Astrocyte (in vitro differentiated cells and primary cell): Measurements from ENCODE around the gene PTPN14. TPM values are rescaled to one million over a fixed set of nuclear protein-coding genes. Genes with fewer than 3 reads are reported as not detected.

Experiments
- DNase-seq: peaks from one replicate; pipeline ENCODE4 v3.0.0-alpha.2; 2010; ENCODE audit warnings: low read depth
- FAIRE-seq: peaks from 2 replicates; lab custom pipeline; 2011; peaks lifted over from hg19 to GRCh38; lab: Jason Lieb, UNC
- H2AFZ ChIP-seq: 2 replicates; pipeline ENCODE4 v1.6.0; 2012; ENCODE audit warnings: low read depth, low read length, inconsistent platforms
- H3K27ac ChIP-seq: 2 replicates; pipeline ENCODE4 v1.5.1; 2011; ENCODE audit warnings: low read depth, low read length, inconsistent platforms
- H3K27me3 ChIP-seq: 2 replicates; pipeline ENCODE4 v1.6.0; 2011; ENCODE audit warnings: low read length, inconsistent platforms; ENCODE audit not compliant: insufficient read depth
- H3K36me3 ChIP-seq: 2 replicates; pipeline ENCODE4 v1.5.1; 2011; ENCODE audit warnings: low read length, inconsistent platforms; ENCODE audit not compliant: insufficient read depth
- H3K4me1 ChIP-seq: 2 replicates; pipeline ENCODE4 v1.5.1; 2011; ENCODE audit warnings: low read length, inconsistent platforms; ENCODE audit not compliant: insufficient read depth
- H3K4me2 ChIP-seq: 2 replicates; pipeline ENCODE4 v1.6.0; 2012; ENCODE audit warnings: low read length, inconsistent platforms
- H3K4me3 ChIP-seq: 2 replicates; pipeline ENCODE4 v1.5.1; 2011; ENCODE audit warnings: low read depth, mild to moderate bottlenecking, low read length, inconsistent platforms; ENCODE audit not compliant: insufficient read depth
- H3K79me2 ChIP-seq: 2 replicates; pipeline ENCODE4 v1.6.0; 2012; ENCODE audit warnings: mild to moderate bottlenecking, low read length, inconsistent platforms; ENCODE audit not compliant: insufficient read depth
- H3K9ac ChIP-seq: 2 replicates; pipeline ENCODE4 v1.6.0; 2012; ENCODE audit warnings: mild to moderate bottlenecking, low read length, inconsistent platforms
- H3K9me3 ChIP-seq: 2 replicates; pipeline ENCODE4 v1.5.1; 2012; ENCODE audit warnings: low read depth, mild to moderate bottlenecking, low read length, inconsistent platforms; ENCODE audit not compliant: insufficient read depth
- H4K20me1 ChIP-seq: 2 replicates; pipeline ENCODE4 v1.6.0; 2012; ENCODE audit warnings: low read length, inconsistent platforms; ENCODE audit not compliant: insufficient read depth
- H3K27ac Mint-ChIP-seq: one replicate; pipeline ENCODE4 v1.8.0; 2021; ENCODE audit warnings: mild to moderate bottlenecking, mixed read lengths; ENCODE audit not compliant: unreplicated experiment
- H3K27me3 Mint-ChIP-seq: one replicate; pipeline ENCODE4 v1.8.0; 2021; ENCODE audit warnings: low read depth, mixed read lengths; ENCODE audit not compliant: unreplicated experiment
- H3K36me3 Mint-ChIP-seq: one replicate; pipeline ENCODE4 v1.8.0; 2021; ENCODE audit warnings: low read depth, mixed read lengths; ENCODE audit not compliant: unreplicated experiment
- H3K4me1 Mint-ChIP-seq: one replicate; pipeline ENCODE4 v1.8.0; 2021; ENCODE audit warnings: low read depth, mixed read lengths; ENCODE audit not compliant: unreplicated experiment
- H3K4me3 Mint-ChIP-seq: one replicate; pipeline ENCODE4 v1.8.0; 2021; ENCODE audit warnings: mild to moderate bottlenecking, moderate library complexity, mixed read lengths; ENCODE audit not compliant: unreplicated experiment
- H3K9me3 Mint-ChIP-seq: one replicate; pipeline ENCODE4 v1.8.0; 2021; ENCODE audit warnings: mild to moderate bottlenecking, mixed read lengths; ENCODE audit not compliant: unreplicated experiment
- CTCF ChIP-seq: IDR thresholded peaks from 2 replicates; pipeline ENCODE4 v1.5.1; 2011; ENCODE audit warnings: low read depth, mild to moderate bottlenecking, inconsistent platforms, low read length, moderate library complexity; ENCODE audit not compliant: insufficient read depth
- EZH2 ChIP-seq: IDR thresholded peaks from 2 replicates; pipeline ENCODE4 v1.6.1; 2012; ENCODE audit warnings: mild to moderate bottlenecking, low read length, inconsistent platforms; ENCODE audit not compliant: insufficient read depth
- total RNA-seq: library from RNA; stranded (reverse); gene quantifications from 2 replicates; pipeline ENCODE4 v1.2.1, GENCODE V29; 2021

Gene PTPN14
- total RNA-seq, 1 donor from 2014 or later: 177 TPM

GRCh38 chr1:214513394-214513793 lies 38.0 kb downstream of the PTPN14 start:
- no peaks in the 10 kb centered on the region for H3K27me3 Mint-ChIP-seq
- H3K27ac ChIP-seq: peak overlapping the region; percentile 1
- peaks cover 10% of the 10 kb centered on the region for H3K36me3 Mint-ChIP-seq
- no peaks in the 10 kb centered on the region for H3K9me3 ChIP-seq
- H3K4me3 Mint-ChIP-seq: peak overlapping the region; percentile 36
- no peak for DNase-seq
- TF ChIP-seq CTCF: no peak
- no peak for FAIRE-seq
- peaks cover 43% of the 10 kb centered on the region for H3K4me1 ChIP-seq
- H2AFZ ChIP-seq: no peak overlapping the region
- H4K20me1 ChIP-seq: peaks cover 77% of the 10 kb centered on the region
- H3K9me3 Mint-ChIP-seq: peaks cover 3% of the 10 kb centered on the region
- no peak overlapping the region for H3K9ac ChIP-seq
- H3K4me2 ChIP-seq: peak overlapping the region; percentile 78
- no peak overlapping the region for H3K4me3 ChIP-seq
- peaks cover 99% of the 10 kb centered on the region for H3K79me2 ChIP-seq
- no peaks in the 10 kb centered on the region for H3K36me3 ChIP-seq
- peak overlapping the region; percentile 85 for H3K27ac Mint-ChIP-seq
- H3K4me1 Mint-ChIP-seq: peaks cover 68% of the 10 kb centered on the region
- no peaks in the 10 kb centered on the region for H3K27me3 ChIP-seq

- TF ChIP-seq CTCF: no peak
- TF ChIP-seq EZH2: no peak
- Histone ChIP-seq H3K9me3 (no peaks in the 10 kb centered on the region), H3K79me2 (peaks cover 99% of the 10 kb centered on the region), H2AFZ (no peak overlapping the region), H3K36me3 (no peaks in the 10 kb centered on the region), H3K4me3 (no peak overlapping the region), H3K9ac (no peak overlapping the region), H3K4me1 (peaks cover 40% of the 10 kb centered on the region), H3K4me2 (no peak overlapping the region), H4K20me1 (peaks cover 88% of the 10 kb centered on the region), H3K27ac (no peak overlapping the region), H3K27me3 (no peaks in the 10 kb centered on the region)
- Mint-ChIP-seq H3K27ac (peak overlapping the region; percentile 44), H3K36me3 (peaks cover 13% of the 10 kb centered on the region), H3K4me3 (no peak overlapping the region), H3K4me1 (peaks cover 62% of the 10 kb centered on the region), H3K27me3 (no peaks in the 10 kb centered on the region), H3K9me3 (peaks cover 3% of the 10 kb centered on the region)
- DNase-seq (no peak), FAIRE-seq (peak; percentile 45)
Observed at GRCh38 chr1:214511639-214511998, 39.8 kb downstream of the PTPN14 start.

- Histone ChIP-seq H4K20me1 (peaks cover 89% of the 10 kb centered on the region), H3K4me1 (peaks cover 37% of the 10 kb centered on the region), H3K27me3 (no peaks in the 10 kb centered on the region), H3K9ac (no peak overlapping the region), H3K4me2 (no peak overlapping the region), H3K4me3 (no peak overlapping the region), H3K9me3 (no peaks in the 10 kb centered on the region), H3K36me3 (no peaks in the 10 kb centered on the region), H3K27ac (no peak overlapping the region), H2AFZ (no peak overlapping the region), H3K79me2 (peaks cover 99% of the 10 kb centered on the region)
- no peaks in the 10 kb centered on the region for H3K27me3 Mint-ChIP-seq
- FAIRE-seq (no peak), DNase-seq (no peak)
- no peak overlapping the region for H3K4me3 Mint-ChIP-seq
- H3K9me3 Mint-ChIP-seq: peaks cover 3% of the 10 kb centered on the region
- peak overlapping the region; percentile 44 for H3K27ac Mint-ChIP-seq
- TF ChIP-seq EZH2 (no peak), CTCF (no peak)
- H3K36me3 Mint-ChIP-seq: peaks cover 13% of the 10 kb centered on the region
- peaks cover 60% of the 10 kb centered on the region for H3K4me1 Mint-ChIP-seq
Observed at GRCh38 chr1:214510914-214511638, 40.3 kb downstream of the PTPN14 start.
